SK-N-SH (cell line): ENCODE results near the gene CRYZL1. TPM values are rescaled to one million over a fixed set of nuclear protein-coding genes. Genes with fewer than 3 reads are reported as not detected.

Source experiments
- CTCF ChIA-PET: fragments of 300-600, 350-600 bp; formaldehyde crosslinking; extraction: SDS; loops from one replicate; lab custom pipeline; 2021; lab: Yijun Ruan, JAX
- POLR2A ChIA-PET: fragments of 350-600 bp; sonication (Branson Sonifier 250); formaldehyde crosslinking; extraction: SDS; loops from one replicate; lab custom pipeline; 2020; ENCODE audit warnings: antibody characterized with exemption, inconsistent platforms; lab: Yijun Ruan, JAX
- DNase-seq: peaks from one replicate; pipeline ENCODE4 v3.0.0; 2012
- H2AFZ ChIP-seq: fragments of 200-600 bp; sonication (generic); 2 replicates; pipeline ENCODE4 v1.8.1; 2016; ENCODE audit warnings: antibody characterized with exemption, mild to moderate bottlenecking, low read depth
- H3F3A ChIP-seq: fragments of 200-600 bp; sonication (generic); replicated peaks from 2 replicates; pipeline ENCODE3; 2016; ENCODE audit warnings: antibody characterized with exemption, mild to moderate bottlenecking; ENCODE audit not compliant: insufficient read depth
- H3K27ac ChIP-seq, 2 experiments: fragments of 200-500 bp in 1 of 2; fragments of 200-600 bp in 1 of 2; sonication (Bioruptor generic) in 1 of 2; sonication (generic), shearing (Covaris generic) in 1 of 2; 2 replicates each; pipeline versions ENCODE4 v1.5.1 to v1.6.1; 2014 to 2016; ENCODE audit warnings: low read depth in 2 of 2, inconsistent platforms in 1 of 2, low read length in 1 of 2, mild to moderate bottlenecking in 1 of 2, mixed read lengths in 1 of 2
- H3K27me3 ChIP-seq: fragments of 200-600 bp; sonication (generic), shearing (Covaris generic); 2 replicates; pipeline ENCODE4 v1.6.1; 2016; ENCODE audit warnings: mixed run types; ENCODE audit not compliant: insufficient read depth
- H3K36me3 ChIP-seq, 2 experiments: fragments of 200-500 bp in 1 of 2; fragments of 200-600 bp in 1 of 2; sonication (Bioruptor generic) in 1 of 2; sonication (generic) in 1 of 2; replicated peaks in 1 of 2; 2 replicates each; pipeline versions ENCODE3 to v1.5.1; 2014 to 2016; ENCODE audit warnings: low read length in 1 of 2, mild to moderate bottlenecking in 1 of 2; ENCODE audit not compliant: insufficient read depth in 2 of 2, control insufficient read depth in 1 of 2
- H3K4me1 ChIP-seq, 2 experiments: fragments of 200-500 bp in 1 of 2; fragments of 200-600 bp in 1 of 2; sonication (Bioruptor generic) in 1 of 2; sonication (generic), shearing (Covaris generic) in 1 of 2; 2 replicates each; pipeline versions ENCODE4 v1.5.1 to v1.6.1; 2014 to 2016; ENCODE audit warnings: low read depth in 1 of 2, low read length in 1 of 2, mixed run types in 1 of 2; ENCODE audit not compliant: insufficient read depth in 2 of 2, control insufficient read depth in 1 of 2
- H3K4me2 ChIP-seq: fragments of 200-600 bp; sonication (generic), shearing (Covaris generic); 2 replicates; pipeline ENCODE4 v1.6.1; 2017; ENCODE audit warnings: mixed run types
- H3K4me3 ChIP-seq, 2 experiments: fragments of 200-500 bp in 1 of 2; fragments of 200-600 bp in 1 of 2; sonication (Bioruptor generic) in 1 of 2; sonication (generic), shearing (Covaris generic) in 1 of 2; 2 replicates each; pipeline versions ENCODE4 v1.5.1 to v1.8.1; 2014 to 2016; ENCODE audit warnings: low read depth in 2 of 2, inconsistent platforms in 1 of 2, low read length in 1 of 2, mild to moderate bottlenecking in 1 of 2, mixed read lengths in 1 of 2, moderate library complexity in 1 of 2
- H3K79me2 ChIP-seq: fragments of 200-600 bp; sonication (generic); 2 replicates; pipeline ENCODE4 v1.8.1; 2017; ENCODE audit warnings: mild to moderate bottlenecking; ENCODE audit not compliant: insufficient read depth
- H3K9ac ChIP-seq: fragments of 200-600 bp; sonication (generic); 2 replicates; pipeline ENCODE4 v1.6.1; 2017; ENCODE audit warnings: mixed run types
- H3K9me2 ChIP-seq: fragments of 200-600 bp; sonication (generic); 2 replicates; pipeline ENCODE4 v1.6.1; 2017; ENCODE audit warnings: mixed run types
- H3K9me3 ChIP-seq: fragments of 200-600 bp; sonication (generic); 2 replicates; pipeline ENCODE4 v1.6.1; 2017; ENCODE audit warnings: mixed run types, mild to moderate bottlenecking, moderate library complexity
- H4K20me1 ChIP-seq: fragments of 200-600 bp; sonication (generic); 2 replicates; pipeline ENCODE4 v1.6.1; 2017; ENCODE audit warnings: mild to moderate bottlenecking, mixed run types; ENCODE audit not compliant: insufficient read depth
- ELF1 ChIP-seq: IDR thresholded peaks from 2 replicates; pipeline ENCODE4 v1.4.0; 2012
- EP300 ChIP-seq, 2 experiments: IDR thresholded peaks; 2 replicates each; pipeline versions ENCODE4 v1.4.0 to v1.6.1; 2012; ENCODE audit warnings: borderline replicate concordance in 1 of 2, low read depth in 1 of 2, low read length in 1 of 2
- EZH2phosphoT487 ChIP-seq: fragments of 200-600 bp; sonication (generic); IDR thresholded peaks from 2 replicates; pipeline ENCODE4 v1.6.1; 2017; ENCODE audit warnings: low read depth, mixed run types, mild to moderate bottlenecking, antibody characterized with exemption, moderate library complexity, borderline replicate concordance
- FOSL2 ChIP-seq: IDR thresholded peaks from 2 replicates; pipeline ENCODE4 v1.4.0; 2012; ENCODE audit warnings: low read depth, mild to moderate bottlenecking, moderate library complexity, borderline replicate concordance
- FOXM1 ChIP-seq: IDR thresholded peaks from 2 replicates; pipeline ENCODE4 v1.4.0; 2012; ENCODE audit warnings: low read depth, mild to moderate bottlenecking
- MEF2A ChIP-seq: IDR thresholded peaks from 2 replicates; pipeline ENCODE4 v1.4.0; 2012; ENCODE audit warnings: low read depth, borderline replicate concordance
- MXI1 ChIP-seq: IDR thresholded peaks from 2 replicates; pipeline ENCODE4 v1.6.1; 2012; ENCODE audit warnings: mild to moderate bottlenecking, low read depth, low read length, improper control_type of control experiment
- NFIC ChIP-seq: IDR thresholded peaks from 2 replicates; pipeline ENCODE4 v1.4.0; 2012; ENCODE audit warnings: borderline replicate concordance
- NRF1 ChIP-seq: IDR thresholded peaks from 2 replicates; pipeline ENCODE4 v1.6.1; 2012; ENCODE audit warnings: low read depth, mild to moderate bottlenecking, low read length
- POLR2AphosphoS5 ChIP-seq: IDR thresholded peaks from 2 replicates; pipeline ENCODE4 v1.6.1; 2012; ENCODE audit warnings: low read depth, low read length
- RCOR1 ChIP-seq: fragments of 150-350 bp; IDR thresholded peaks from 2 replicates; pipeline ENCODE4 v1.6.1; 2017; ENCODE audit warnings: antibody characterized with exemption, low read length
- RFX5 ChIP-seq: IDR thresholded peaks from 2 replicates; pipeline ENCODE4 v1.6.1; 2012; ENCODE audit warnings: mild to moderate bottlenecking, improper control_type of control experiment, low read length
- TAF1 ChIP-seq: IDR thresholded peaks from 2 replicates; pipeline ENCODE4 v1.6.1; 2012; ENCODE audit warnings: low read depth, mild to moderate bottlenecking, low read length, moderate library complexity, borderline replicate concordance
- TEAD4 ChIP-seq: IDR thresholded peaks from 2 replicates; pipeline ENCODE4 v1.4.0; 2012; ENCODE audit warnings: mild to moderate bottlenecking, borderline replicate concordance; ENCODE audit not compliant: insufficient read depth
- USF2 ChIP-seq: fragments of 150-350 bp; IDR thresholded peaks from 2 replicates; pipeline ENCODE4 v1.6.1; 2017; ENCODE audit warnings: antibody characterized with exemption, low read length, low read depth, borderline replicate concordance
- WGBS: methylation state at CpG from one replicate; pipeline ENCODE4 v1.1.6; 2017; ENCODE audit warnings: low lambda C conversion rate; 5-methylcytosine and 5-hydroxymethylcytosine counted together
- polyA plus RNA-seq, 3 experiments: library from polyadenylated mRNA; depleted of rRNA; stranded (reverse); fragments of >200 nt; gene quantifications; 2 replicates each; pipeline ENCODE4 v1.2.3, GENCODE V29; 2012
- TF ChIP-seq, protein P1 (sequence below): IDR thresholded peaks from 2 replicates; pipeline ENCODE4 v1.6.1; 2012; ENCODE audit warnings: mild to moderate bottlenecking, low read depth, low read length, moderate library complexity
- TF ChIP-seq, protein P2 (sequence below): IDR thresholded peaks from 2 replicates; pipeline ENCODE4 v1.4.0; 2012; ENCODE audit warnings: low read depth

Gene CRYZL1
- polyA plus RNA-seq, 1 of the 3 experiments (the other 2 are of a cell fraction), result 26.3 TPM

- peaks cover 86% of the 10 kb centered on the region for H3K79me2 ChIP-seq
- no peak overlapping the region for H2AFZ ChIP-seq
- H3K9ac ChIP-seq, result no peak overlapping the region
- H3K27ac ChIP-seq, result no peak overlapping the region
- no peak overlapping the region for H3K4me3 ChIP-seq
- H3K4me2 ChIP-seq, result no peak overlapping the region
- POLR2A ChIA-PET, result no interaction called here
- no peaks in the 10 kb centered on the region for H3K9me3 ChIP-seq
- CTCF ChIA-PET, result interaction anchor here (1.3 kb wide), 1 partner anchor 37 kb away, joined by 3 read pairs; no protein-coding TSS in a partner anchor
- H3F3A ChIP-seq, result peaks cover 29% of the 10 kb centered on the region
- no peaks in the 10 kb centered on the region for H3K9me2 ChIP-seq
- no peak for DNase-seq
- no peaks in the 10 kb centered on the region for H3K27me3 ChIP-seq
- peaks cover 16% of the 10 kb centered on the region for H4K20me1 ChIP-seq
- no peaks in the 10 kb centered on the region; a peak in 1 of 4 replicates for H3K4me1 ChIP-seq
- peaks cover 88 to 95% of the 10 kb centered on the region in 2 experiments for H3K36me3 ChIP-seq
- 64% methylated on average over 2 of the region's 2 CpGs for WGBS
- no peak for TF ChIP-seq MXI1
- no peak for TF ChIP-seq FOXM1
- TF ChIP-seq MEF2A, result no peak
- TF ChIP-seq FOSL2, result no peak
- no peak for TF ChIP-seq EZH2phosphoT487
- no peak for TF ChIP-seq NFIC
- TF ChIP-seq RCOR1, result no peak
Measured at GRCh38 chr21:33568448-33568847, 73.1 kb downstream of the CRYZL1 start.

DNA sequence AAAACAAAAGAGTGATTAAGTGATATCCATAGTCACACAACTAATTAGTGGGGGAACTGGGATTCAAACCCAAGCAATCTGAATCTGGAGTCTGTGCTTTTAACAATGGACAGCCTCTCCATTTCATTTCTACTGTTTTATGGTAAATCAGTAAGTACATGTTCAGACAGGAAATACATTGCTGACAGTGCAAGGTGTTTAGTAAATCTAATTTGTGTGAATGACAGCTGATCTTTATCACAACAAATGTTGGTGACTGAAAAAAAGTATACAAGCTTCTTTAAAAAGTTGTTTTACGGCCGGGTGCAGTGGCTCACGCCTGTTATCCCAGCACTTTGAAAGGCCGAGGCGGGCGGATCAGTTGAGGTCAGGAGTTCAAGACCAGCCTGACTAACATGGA is 73.6 kb downstream of the CRYZL1 start:
- Histone ChIP-seq H3K79me2 (peaks cover 86% of the 10 kb centered on the region), H3K4me2 (no peak overlapping the region), H3K9me2 (no peaks in the 10 kb centered on the region), H3K9ac (no peak overlapping the region), H3K4me1 (no peaks in the 10 kb centered on the region; a peak in 1 of 4 replicates), H3K27me3 (no peaks in the 10 kb centered on the region), H3K27ac (no peak overlapping the region), H3K9me3 (no peaks in the 10 kb centered on the region), H3F3A (peaks cover 29% of the 10 kb centered on the region), H3K4me3 (no peak overlapping the region), H2AFZ (no peak overlapping the region), H3K36me3 (peaks cover 88 to 95% of the 10 kb centered on the region in 2 experiments), H4K20me1 (peaks cover 21% of the 10 kb centered on the region)
- no peak for DNase-seq
- CTCF ChIA-PET, result interaction anchor here (1.0 to 1.3 kb wide), 2 partner anchors 10 to 38 kb away, joined by 3 read pairs; no protein-coding TSS in a partner anchor
- TF ChIP-seq USF2 (no peak), EP300 (IDR thresholded peaks at IDR 0.05; ENCODE audit: borderline replicate concordance in 1 of 2, low read depth in 1 of 2, low read length in 1 of 2) (no peak), RFX5 (no peak), NFIC (no peak), MEF2A (no peak), POLR2AphosphoS5 (no peak), TAF1 (no peak), RCOR1 (no peak), ELF1 (no peak), TEAD4 (no peak), NRF1 (no peak), EZH2phosphoT487 (no peak)
- TF ChIP-seq, protein P1, sequence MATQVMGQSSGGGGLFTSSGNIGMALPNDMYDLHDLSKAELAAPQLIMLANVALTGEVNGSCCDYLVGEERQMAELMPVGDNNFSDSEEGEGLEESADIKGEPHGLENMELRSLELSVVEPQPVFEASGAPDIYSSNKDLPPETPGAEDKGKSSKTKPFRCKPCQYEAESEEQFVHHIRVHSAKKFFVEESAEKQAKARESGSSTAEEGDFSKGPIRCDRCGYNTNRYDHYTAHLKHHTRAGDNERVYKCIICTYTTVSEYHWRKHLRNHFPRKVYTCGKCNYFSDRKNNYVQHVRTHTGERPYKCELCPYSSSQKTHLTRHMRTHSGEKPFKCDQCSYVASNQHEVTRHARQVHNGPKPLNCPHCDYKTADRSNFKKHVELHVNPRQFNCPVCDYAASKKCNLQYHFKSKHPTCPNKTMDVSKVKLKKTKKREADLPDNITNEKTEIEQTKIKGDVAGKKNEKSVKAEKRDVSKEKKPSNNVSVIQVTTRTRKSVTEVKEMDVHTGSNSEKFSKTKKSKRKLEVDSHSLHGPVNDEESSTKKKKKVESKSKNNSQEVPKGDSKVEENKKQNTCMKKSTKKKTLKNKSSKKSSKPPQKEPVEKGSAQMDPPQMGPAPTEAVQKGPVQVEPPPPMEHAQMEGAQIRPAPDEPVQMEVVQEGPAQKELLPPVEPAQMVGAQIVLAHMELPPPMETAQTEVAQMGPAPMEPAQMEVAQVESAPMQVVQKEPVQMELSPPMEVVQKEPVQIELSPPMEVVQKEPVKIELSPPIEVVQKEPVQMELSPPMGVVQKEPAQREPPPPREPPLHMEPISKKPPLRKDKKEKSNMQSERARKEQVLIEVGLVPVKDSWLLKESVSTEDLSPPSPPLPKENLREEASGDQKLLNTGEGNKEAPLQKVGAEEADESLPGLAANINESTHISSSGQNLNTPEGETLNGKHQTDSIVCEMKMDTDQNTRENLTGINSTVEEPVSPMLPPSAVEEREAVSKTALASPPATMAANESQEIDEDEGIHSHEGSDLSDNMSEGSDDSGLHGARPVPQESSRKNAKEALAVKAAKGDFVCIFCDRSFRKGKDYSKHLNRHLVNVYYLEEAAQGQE, result no peak
- TF ChIP-seq, protein P2, sequence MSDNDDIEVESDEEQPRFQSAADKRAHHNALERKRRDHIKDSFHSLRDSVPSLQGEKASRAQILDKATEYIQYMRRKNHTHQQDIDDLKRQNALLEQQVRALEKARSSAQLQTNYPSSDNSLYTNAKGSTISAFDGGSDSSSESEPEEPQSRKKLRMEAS, result no peak
- POLR2A ChIA-PET, result no interaction called here
- 96% methylated on average over 6 of the region's 6 CpGs for whole genome bisulfite sequencing
